Gastroesophageal sphincter (tissue), 3 donors: Measurements from ENCODE around the gene ADAMTSL2.

Source experiments
- CTCF ChIP-seq, 4 experiments: fragments of 200-600 bp in 2 of 4; fragments of 450-650 bp in 2 of 4; sonication (generic) in 1 of 4; IDR thresholded peaks; one replicate each; pipeline ENCODE4 v1.5.1; 2017 to 2019; ENCODE audit warnings: antibody characterized with exemption in 4 of 4, mild to moderate bottlenecking in 2 of 4, moderate library complexity in 2 of 4
- EP300 ChIP-seq: sonication (generic); formaldehyde crosslinking; IDR thresholded peaks from one replicate; pipeline ENCODE4 v1.6.1; 2017; ENCODE audit warnings: antibody characterized with exemption, mild to moderate bottlenecking
- POLR2A ChIP-seq, 2 donors: fragments of 450-650 bp; IDR thresholded peaks; one replicate each; pipeline ENCODE4 v1.6.1; 2017; ENCODE audit warnings: antibody characterized with exemption in 2 of 2, mild to moderate bottlenecking in 2 of 2, moderate library complexity in 1 of 2
- POLR2AphosphoS5 ChIP-seq: sonication (generic); formaldehyde crosslinking; IDR thresholded peaks from one replicate; pipeline ENCODE4 v1.6.1; 2017; ENCODE audit warnings: antibody characterized with exemption

DNA sequence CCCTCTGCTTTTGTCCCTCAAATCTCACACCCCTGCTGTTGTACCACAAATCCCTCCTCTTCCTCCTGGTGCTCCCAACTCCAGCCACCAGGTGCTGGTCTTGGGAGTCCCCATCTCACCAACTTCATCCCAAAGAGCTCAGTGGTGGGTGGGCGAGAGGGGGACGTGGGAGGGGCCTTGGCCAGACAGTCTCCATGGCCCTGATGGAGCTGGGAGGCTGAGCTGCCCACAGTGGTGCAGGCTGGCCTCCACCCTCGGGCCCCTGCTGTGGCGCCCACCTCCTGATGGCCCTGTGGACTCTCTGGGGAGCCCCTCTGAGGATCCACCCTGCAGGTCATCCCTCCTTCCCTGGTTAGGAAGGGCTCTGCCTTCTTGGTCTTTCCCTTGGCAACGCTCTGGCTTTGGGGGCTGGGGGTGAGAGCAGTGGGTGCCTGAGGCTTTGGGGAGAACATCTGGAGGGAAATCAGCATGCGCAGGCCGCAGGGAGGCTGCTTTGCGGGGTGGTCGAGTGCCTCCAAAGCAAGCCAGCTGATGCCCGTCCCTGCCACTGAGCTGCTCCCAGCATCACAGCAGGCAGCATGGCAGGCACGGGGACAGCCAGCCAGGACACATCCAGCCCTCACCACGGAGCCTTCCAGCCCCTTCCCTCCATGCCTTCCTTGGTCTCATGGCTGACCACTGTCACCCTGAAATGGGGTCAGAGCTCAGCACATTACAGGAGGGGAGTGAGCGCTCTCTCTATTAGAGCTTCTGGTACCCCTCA is 82.3 kb downstream of the ADAMTSL2 start:
- TF ChIP-seq CTCF (IDR thresholded peaks at IDR 0.05) (no peak), POLR2AphosphoS5 (no peak), EP300 (no peak), POLR2A (IDR thresholded peaks at IDR 0.05) (no peak)
